ENCODE measurements around the gene STARD10.
"Not testable (repeated sequence)": the region's sequence is repeated elsewhere in the genome, so short reads cannot be mapped to it uniquely, and the experiment has no call there.

DNA sequence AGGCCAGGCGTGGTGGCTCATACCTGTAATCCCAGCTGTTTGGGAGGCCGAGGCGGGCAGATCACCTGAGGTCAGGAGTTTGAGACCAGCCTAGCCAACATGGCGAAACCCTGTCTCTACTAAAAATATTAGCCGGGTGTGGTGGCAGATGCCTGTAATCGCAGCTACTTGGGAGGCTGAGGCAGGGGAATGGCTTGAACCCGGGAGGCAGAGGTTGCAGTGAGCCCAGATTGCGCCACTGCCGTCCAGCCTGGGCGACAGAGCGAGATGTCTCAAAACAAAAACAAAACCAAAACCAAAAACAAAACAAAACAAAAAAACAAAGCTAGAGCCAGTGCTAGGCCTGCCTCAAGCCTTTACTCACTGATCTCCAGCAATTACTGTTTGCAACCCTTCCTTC is 33.8 kb upstream of the STARD10 start:
- not testable (repeated sequence) for TF ChIP-seq NRF1 (conservative IDR thresholded peaks at IDR 0.05 in 1 of 2, IDR thresholded peaks at IDR 0.05 in 1 of 2)
- TF ChIP-seq, protein P1, sequence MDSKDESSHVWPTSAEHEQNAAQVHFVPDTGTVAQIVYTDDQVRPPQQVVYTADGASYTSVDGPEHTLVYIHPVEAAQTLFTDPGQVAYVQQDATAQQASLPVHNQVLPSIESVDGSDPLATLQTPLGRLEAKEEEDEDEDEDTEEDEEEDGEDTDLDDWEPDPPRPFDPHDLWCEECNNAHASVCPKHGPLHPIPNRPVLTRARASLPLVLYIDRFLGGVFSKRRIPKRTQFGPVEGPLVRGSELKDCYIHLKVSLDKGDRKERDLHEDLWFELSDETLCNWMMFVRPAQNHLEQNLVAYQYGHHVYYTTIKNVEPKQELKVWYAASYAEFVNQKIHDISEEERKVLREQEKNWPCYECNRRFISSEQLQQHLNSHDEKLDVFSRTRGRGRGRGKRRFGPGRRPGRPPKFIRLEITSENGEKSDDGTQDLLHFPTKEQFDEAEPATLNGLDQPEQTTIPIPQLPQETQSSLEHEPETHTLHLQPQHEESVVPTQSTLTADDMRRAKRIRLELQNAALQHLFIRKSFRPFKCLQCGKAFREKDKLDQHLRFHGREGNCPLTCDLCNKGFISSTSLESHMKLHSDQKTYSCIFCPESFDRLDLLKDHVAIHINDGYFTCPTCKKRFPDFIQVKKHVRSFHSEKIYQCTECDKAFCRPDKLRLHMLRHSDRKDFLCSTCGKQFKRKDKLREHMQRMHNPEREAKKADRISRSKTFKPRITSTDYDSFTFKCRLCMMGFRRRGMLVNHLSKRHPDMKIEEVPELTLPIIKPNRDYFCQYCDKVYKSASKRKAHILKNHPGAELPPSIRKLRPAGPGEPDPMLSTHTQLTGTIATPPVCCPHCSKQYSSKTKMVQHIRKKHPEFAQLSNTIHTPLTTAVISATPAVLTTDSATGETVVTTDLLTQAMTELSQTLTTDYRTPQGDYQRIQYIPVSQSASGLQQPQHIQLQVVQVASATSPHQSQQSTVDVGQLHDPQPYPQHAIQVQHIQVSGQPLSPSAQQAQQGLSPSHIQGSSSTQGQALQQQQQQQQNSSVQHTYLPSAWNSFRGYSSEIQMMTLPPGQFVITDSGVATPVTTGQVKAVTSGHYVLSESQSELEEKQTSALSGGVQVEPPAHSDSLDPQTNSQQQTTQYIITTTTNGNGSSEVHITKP (IDR thresholded peaks at IDR 0.05; ENCODE audit: partially characterized antibody) = not testable (repeated sequence)

Measured in K562 (cell line).